Measurements from ENCODE around the gene AGBL4. TPM values are rescaled to one million over a fixed set of nuclear protein-coding genes. Genes with fewer than 3 reads are reported as not detected.
"Not testable (repeated sequence)": the region's sequence is repeated elsewhere in the genome, so short reads cannot be mapped to it uniquely, and the experiment has no call there.

The AGBL4 gene
- total RNA-seq, 1 donor from 2014 or later: 2.1 TPM

- ATAC-seq: no peak
- Histone ChIP-seq H3K36me3 (no peaks in the 10 kb centered on the region), H3K27ac (no peak overlapping the region), H3K4me3 (no peak overlapping the region), H3K27me3 (ENCODE audit: low read depth) (no peaks in the 10 kb centered on the region), H3K4me1 (peaks cover 7% of the 10 kb centered on the region), H3K9me3 (no peaks in the 10 kb centered on the region)
- intact Hi-C loops (cut with DNase I): no loop called here
- TF ChIP-seq, protein P1, sequence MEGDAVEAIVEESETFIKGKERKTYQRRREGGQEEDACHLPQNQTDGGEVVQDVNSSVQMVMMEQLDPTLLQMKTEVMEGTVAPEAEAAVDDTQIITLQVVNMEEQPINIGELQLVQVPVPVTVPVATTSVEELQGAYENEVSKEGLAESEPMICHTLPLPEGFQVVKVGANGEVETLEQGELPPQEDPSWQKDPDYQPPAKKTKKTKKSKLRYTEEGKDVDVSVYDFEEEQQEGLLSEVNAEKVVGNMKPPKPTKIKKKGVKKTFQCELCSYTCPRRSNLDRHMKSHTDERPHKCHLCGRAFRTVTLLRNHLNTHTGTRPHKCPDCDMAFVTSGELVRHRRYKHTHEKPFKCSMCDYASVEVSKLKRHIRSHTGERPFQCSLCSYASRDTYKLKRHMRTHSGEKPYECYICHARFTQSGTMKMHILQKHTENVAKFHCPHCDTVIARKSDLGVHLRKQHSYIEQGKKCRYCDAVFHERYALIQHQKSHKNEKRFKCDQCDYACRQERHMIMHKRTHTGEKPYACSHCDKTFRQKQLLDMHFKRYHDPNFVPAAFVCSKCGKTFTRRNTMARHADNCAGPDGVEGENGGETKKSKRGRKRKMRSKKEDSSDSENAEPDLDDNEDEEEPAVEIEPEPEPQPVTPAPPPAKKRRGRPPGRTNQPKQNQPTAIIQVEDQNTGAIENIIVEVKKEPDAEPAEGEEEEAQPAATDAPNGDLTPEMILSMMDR (IDR thresholded peaks at IDR 0.05): no peak
- no peak for DNase-seq
Observed at GRCh38 chr1:48527051-48527450, 1496.7 kb downstream of the AGBL4 start.

DNA sequence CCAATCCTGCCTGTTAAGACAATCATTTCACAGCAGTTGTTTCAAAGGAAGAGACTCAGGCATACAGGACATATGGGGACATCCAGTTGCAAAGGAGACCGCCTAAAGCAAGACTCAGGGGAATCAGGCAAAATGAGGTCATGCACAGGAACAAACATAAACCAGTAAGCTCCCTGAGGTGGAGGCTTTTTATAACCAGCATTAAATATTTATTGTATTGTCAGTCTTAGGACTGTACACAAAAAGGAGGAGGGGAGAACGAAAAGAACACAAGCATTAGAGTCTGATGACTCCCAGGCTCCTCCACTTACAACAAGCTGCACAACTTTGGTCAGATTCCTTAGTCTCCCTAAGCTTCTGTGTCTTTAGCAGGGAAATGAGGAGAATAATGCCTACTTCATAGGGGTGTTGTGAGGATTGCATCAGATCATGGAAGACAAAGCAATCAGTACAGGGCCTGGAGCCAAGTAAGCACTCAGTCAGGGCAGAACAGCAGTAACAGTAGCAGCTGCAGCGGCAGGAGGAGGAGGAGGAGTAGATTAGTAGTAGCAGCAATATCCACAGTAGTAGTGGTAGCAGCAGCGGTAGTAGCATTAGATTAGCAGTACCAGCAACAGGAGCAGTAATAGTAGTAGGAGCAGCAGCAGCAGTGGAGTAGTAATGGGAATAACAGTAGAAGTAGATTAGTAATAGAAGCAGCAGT lies 1497.6 kb downstream of the AGBL4 start:
- intact Hi-C loops (cut with DNase I): no loop called here
- TF ChIP-seq, protein P1 (IDR thresholded peaks at IDR 0.05): no peak
- Histone ChIP-seq H3K36me3 (no peaks in the 10 kb centered on the region), H3K27ac (peak overlapping the region; percentile 5), H3K4me3 (no peak overlapping the region), H3K4me1 (peaks cover 7% of the 10 kb centered on the region), H3K9me3 (no peaks in the 10 kb centered on the region), H3K27me3 (ENCODE audit: low read depth) (no peaks in the 10 kb centered on the region)
- ATAC-seq (peak in 1 of 2 donors; percentile 60), DNase-seq (no peak)

GRCh38 chr1:48524892-48525467 lies 1498.8 kb downstream of the AGBL4 start:
- Histone ChIP-seq H3K36me3 (no peaks in the 10 kb centered on the region), H3K27ac (no peak overlapping the region), H3K4me3 (no peak overlapping the region), H3K27me3 (ENCODE audit: low read depth) (no peaks in the 10 kb centered on the region), H3K4me1 (peaks cover 7% of the 10 kb centered on the region), H3K9me3 (no peaks in the 10 kb centered on the region)
- DNase-seq (no peak), ATAC-seq (no peak)
- TF ChIP-seq, protein P1 (IDR thresholded peaks at IDR 0.05): no peak
- intact Hi-C loops (cut with DNase I): no loop called here

DNA sequence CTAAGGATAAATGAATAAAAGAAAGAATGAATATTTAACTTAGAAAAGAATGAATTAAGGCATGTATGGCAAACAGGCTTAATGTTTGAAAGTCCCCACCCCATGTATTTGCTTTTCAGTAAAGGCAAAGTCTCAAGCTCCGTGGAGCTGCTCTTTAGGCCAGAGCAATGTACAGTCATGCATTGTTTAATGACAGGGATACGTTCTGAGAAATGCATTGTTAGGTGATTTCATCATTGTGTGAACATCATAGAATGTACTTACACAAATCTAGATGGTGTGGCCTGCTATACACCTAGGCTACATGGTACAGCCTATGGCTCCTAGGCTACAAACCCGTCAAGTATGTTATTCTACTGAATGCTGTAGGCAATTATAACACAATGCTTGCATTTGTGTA lies 1500.2 kb downstream of the AGBL4 start:
- Histone ChIP-seq H3K27me3 (ENCODE audit: low read depth) (no peaks in the 10 kb centered on the region), H3K36me3 (no peaks in the 10 kb centered on the region), H3K4me1 (peaks cover 7% of the 10 kb centered on the region), H3K4me3 (no peak overlapping the region), H3K9me3 (no peaks in the 10 kb centered on the region), H3K27ac (no peak overlapping the region)
- DNase-seq (no peak), ATAC-seq (no peak)
- intact Hi-C loops (cut with DNase I): no loop called here
- TF ChIP-seq, protein P1 (IDR thresholded peaks at IDR 0.05): no peak

DNA sequence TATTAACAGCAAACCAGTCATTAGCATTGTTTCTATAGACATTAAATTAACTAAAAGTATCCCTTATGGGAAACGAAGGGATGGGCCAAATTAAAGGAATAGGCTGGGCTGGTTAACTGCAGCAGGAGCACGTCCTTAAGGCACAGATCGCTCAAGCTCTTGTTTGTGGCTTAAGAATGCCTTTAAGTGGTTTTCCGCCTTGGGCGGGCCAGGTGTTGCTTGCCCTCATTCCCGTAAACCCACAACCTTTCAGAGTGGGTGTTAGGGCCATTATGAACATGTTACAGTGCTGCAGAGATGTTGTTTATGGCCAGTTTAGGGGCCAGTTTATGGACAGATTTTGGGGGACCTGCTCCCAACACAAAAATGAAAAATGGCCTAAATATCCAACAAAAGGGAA lies 1503.9 kb downstream of the AGBL4 start:
- H3K4me3 ChIP-seq; H3K4me1 ChIP-seq; H3K27ac ChIP-seq; intact Hi-C loops (cut with DNase I); H3K36me3 ChIP-seq; H3K27me3 ChIP-seq (ENCODE audit: low read depth); DNase-seq; ATAC-seq; H3K9me3 ChIP-seq: not testable (repeated sequence)

- no peak for DNase-seq
- no peak overlapping the region for H3K4me3 ChIP-seq
- no peaks in the 10 kb centered on the region for H3K9me3 ChIP-seq
- no peak overlapping the region for H3K27ac ChIP-seq
- ATAC-seq: no peak
- TF ChIP-seq, protein P1 (IDR thresholded peaks at IDR 0.05): no peak
- no peaks in the 10 kb centered on the region for H3K36me3 ChIP-seq
- H3K4me1 ChIP-seq: no peaks in the 10 kb centered on the region
- H3K27me3 ChIP-seq (ENCODE audit: low read depth): peaks cover 6% of the 10 kb centered on the region
- intact Hi-C loops (cut with DNase I): no loop called here
Observed at GRCh38 chr1:48506870-48507269, 1516.9 kb downstream of the AGBL4 start.
